T-helper 17 cell (primary cell): ENCODE data around the gene GLB1L2. TPM values are rescaled to one million over a fixed set of nuclear protein-coding genes. Genes with fewer than 3 reads are reported as not detected.

ENCODE experiments used
- ATAC-seq: fragments of 150-1000 bp; cut with Tn5 transposase; 2 replicates; pipeline ENCODE4 v1.10.0; 2021; ENCODE audit warnings: mild to moderate bottlenecking, moderate library complexity
- DNase-seq, 3 donors: peaks; one replicate each; pipeline versions ENCODE4 v3.0.0 to v3.0.0-alpha.2; 2020 to 2021
- H3K9me3 ChIP-seq: one replicate; pipeline ENCODE4 v1.7.0; 2013; ENCODE audit warnings: low read length, mild to moderate bottlenecking; ENCODE audit not compliant: control insufficient read depth, poor library complexity, severe bottlenecking
- H3K27ac Mint-ChIP-seq: one replicate; pipeline ENCODE4 v1.8.0; 2022; ENCODE audit warnings: mild to moderate bottlenecking, moderate library complexity, mixed read lengths
- H3K27me3 Mint-ChIP-seq: one replicate; pipeline ENCODE4 v1.8.0; 2022; ENCODE audit warnings: mixed read lengths
- H3K36me3 Mint-ChIP-seq: one replicate; pipeline ENCODE4 v1.8.0; 2022; ENCODE audit warnings: low read depth, mixed read lengths
- H3K4me1 Mint-ChIP-seq: one replicate; pipeline ENCODE4 v1.8.0; 2022; ENCODE audit warnings: mild to moderate bottlenecking, mixed read lengths
- H3K4me3 Mint-ChIP-seq: one replicate; pipeline ENCODE4 v1.8.0; 2022; ENCODE audit warnings: mild to moderate bottlenecking, moderate library complexity, mixed read lengths
- total RNA-seq, 4 donors: library from RNA in 2 of 4; stranded (reverse) in 2 of 4; gene quantifications; one replicate each; pipeline ENCODE4 v1.2.3 and lab custom pipeline; 2022 to 2026

GLB1L2 gene
- total RNA-seq, 2 donors from 2014 or later = 0.37 to 0.73 TPM

DNA sequence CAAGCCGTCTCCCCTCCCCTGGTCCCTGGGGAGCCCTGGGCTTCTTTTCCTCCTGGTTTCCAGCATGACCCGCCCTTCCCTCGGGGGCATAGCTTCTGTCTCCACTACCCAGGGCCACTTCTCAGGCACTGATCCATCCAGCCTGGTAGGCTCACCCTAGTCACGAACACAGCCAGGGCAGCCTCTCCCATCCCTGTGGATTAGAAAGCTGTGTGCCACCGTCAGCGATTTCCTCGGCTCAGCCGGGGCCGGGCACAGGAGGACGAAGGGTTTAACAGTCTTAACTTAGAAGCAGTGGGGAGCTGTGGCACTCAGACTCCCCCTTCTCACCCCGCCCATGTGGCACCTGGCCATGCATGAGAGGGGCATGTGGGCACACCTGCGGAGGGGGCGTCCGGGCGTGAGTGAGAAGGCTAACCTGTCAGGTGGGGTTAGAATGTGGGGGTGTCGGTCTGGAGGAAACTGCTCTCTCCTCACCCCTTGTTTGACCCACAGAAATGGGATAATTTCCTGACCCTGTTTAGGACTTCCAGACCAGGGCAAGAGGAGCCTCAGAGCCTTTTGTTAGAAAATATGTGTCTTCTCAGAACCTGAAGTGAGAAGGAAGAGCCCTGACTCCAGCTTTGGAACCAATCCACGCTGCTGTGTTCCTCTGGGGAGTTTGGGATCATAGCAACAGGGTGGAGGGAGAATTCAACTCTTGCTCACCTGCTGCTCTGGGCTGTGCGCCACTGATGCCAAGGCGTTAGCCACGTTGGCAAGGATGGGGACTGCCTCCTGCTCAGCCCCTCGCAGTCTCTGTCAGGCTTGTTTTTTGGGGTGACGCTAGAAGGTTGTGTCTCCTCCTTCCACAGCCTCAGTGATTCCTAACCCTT is 14.6 kb downstream of the GLB1L2 start:
- Mint-ChIP-seq H3K27ac (no peak overlapping the region), H3K4me3 (no peak overlapping the region), H3K36me3 (no peaks in the 10 kb centered on the region), H3K4me1 (peaks cover 16% of the 10 kb centered on the region), H3K27me3 (no peaks in the 10 kb centered on the region)
- H3K9me3 ChIP-seq = no peaks in the 10 kb centered on the region
- DNase-seq (no peak), ATAC-seq (no peak)

DNA sequence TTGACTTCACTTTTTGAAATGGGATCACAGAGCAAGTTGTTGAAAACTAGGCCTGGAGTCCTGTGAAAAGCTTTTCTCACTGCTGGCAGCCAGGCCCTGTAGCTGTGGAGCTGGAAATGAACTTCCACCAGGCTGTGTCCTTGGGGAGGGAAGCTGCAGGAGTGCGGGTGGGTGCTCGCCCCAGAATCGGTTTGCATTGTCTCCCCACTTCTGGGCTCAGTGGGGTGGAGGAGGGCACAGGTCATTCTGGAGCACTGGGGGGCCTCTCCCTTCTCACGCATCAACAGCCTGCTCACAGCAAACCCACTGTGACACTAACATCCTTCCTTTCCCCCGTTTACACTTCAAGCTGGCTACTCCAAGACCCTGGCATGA is 15.2 kb downstream of the GLB1L2 start:
- Mint-ChIP-seq H3K4me3 (no peak overlapping the region), H3K27me3 (no peaks in the 10 kb centered on the region), H3K36me3 (no peaks in the 10 kb centered on the region), H3K4me1 (peaks cover 16% of the 10 kb centered on the region), H3K27ac (no peak overlapping the region)
- no peaks in the 10 kb centered on the region for H3K9me3 ChIP-seq
- DNase-seq = no peak
- ATAC-seq = no peak

DNA sequence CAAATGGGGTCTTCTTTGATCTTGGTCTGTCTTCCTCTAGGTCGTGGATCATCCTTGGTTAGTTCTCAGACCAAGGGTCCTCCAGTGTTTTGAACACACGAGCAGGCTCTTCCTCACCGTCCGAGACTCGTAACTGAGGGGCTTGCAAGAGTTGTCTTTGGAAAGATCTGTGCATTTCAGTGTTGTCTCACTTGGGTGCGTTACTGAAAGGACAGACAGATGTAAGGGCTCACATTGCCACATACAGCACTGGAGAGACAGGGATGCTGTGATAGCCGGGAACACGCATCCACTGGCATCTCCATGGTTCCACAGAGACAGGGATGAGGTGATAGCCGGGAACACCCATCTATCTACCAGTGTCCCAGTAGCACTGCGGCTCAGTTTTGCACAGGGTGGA is 15.7 kb downstream of the GLB1L2 start:
- no peaks in the 10 kb centered on the region for H3K27me3 Mint-ChIP-seq
- peaks cover 16% of the 10 kb centered on the region for H3K4me1 Mint-ChIP-seq
- H3K27ac Mint-ChIP-seq = no peak overlapping the region
- H3K36me3 Mint-ChIP-seq = no peaks in the 10 kb centered on the region
- H3K4me3 Mint-ChIP-seq = no peak overlapping the region
- no peak for ATAC-seq
- no peak for DNase-seq
- H3K9me3 ChIP-seq = no peaks in the 10 kb centered on the region

DNA sequence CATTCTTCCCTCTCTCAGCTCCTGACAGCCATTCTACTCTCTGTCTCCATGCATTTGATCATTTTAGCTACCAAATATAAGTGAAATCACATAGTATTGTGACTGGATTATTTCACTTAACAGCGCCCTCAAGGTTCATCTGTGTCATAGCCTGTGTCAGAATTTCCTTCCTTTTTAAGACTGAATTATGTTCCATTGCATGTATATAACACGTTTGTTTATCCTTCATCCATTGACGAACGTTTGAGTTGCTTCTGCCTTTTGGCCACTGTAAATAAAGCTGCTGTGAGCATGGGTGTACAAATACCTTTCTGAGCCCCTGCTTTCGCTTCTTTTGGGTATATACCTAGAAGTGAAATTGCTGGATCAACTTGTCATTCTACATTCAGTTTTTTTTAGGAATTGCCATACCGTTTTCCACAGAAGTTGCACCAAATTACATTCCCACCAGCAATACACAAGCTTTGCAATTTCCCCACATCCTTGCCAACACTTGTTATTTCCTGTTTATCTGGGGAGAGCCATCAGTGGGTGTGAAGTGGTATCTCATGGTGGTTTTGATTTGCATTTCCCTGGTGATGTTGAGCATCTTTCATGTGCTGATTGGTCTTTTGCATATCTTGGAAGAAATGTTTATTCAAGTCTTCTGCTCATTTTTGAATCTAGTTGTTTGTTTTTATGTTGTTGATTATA is 17.5 kb downstream of the GLB1L2 start:
- no peaks in the 10 kb centered on the region for H3K9me3 ChIP-seq
- Mint-ChIP-seq H3K36me3 (no peaks in the 10 kb centered on the region), H3K27ac (peak overlapping the region; percentile 5), H3K27me3 (no peaks in the 10 kb centered on the region), H3K4me1 (peaks cover 16% of the 10 kb centered on the region), H3K4me3 (no peak overlapping the region)
- ATAC-seq (peak; percentile 66), DNase-seq (no peak)

DNA sequence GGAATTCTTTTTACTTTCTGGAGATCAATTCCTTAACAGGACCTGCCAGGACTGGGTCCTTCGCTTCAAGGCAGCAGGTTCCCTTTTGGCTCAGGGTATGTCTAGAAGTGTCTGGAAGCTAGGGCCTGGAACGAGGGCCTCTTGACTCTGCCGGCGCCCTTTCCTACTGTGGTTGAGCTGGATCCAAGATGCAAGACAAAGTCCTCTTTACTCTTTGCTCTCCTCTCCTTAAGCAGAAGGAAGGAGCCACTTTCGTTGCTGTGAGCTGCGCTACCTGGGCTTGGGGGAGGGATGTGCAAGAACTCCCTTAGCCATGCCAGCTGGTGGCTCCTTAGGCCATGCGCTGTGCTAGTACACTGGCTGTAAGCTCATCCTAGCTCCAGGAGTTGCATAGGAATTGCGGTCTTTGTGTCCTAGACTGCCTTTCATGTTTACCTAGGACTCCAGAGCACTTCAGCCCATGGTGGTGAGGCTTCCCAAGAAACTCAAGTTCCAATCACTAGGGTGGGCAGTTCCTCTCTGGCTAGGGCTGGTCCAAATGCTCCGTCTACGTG is 18.1 kb downstream of the GLB1L2 start:
- ATAC-seq (no peak), DNase-seq (no peak)
- Mint-ChIP-seq H3K27me3 (no peaks in the 10 kb centered on the region), H3K4me3 (no peak overlapping the region), H3K4me1 (peaks cover 16% of the 10 kb centered on the region), H3K36me3 (no peaks in the 10 kb centered on the region), H3K27ac (peak overlapping the region; percentile 5)
- H3K9me3 ChIP-seq = no peaks in the 10 kb centered on the region

DNA sequence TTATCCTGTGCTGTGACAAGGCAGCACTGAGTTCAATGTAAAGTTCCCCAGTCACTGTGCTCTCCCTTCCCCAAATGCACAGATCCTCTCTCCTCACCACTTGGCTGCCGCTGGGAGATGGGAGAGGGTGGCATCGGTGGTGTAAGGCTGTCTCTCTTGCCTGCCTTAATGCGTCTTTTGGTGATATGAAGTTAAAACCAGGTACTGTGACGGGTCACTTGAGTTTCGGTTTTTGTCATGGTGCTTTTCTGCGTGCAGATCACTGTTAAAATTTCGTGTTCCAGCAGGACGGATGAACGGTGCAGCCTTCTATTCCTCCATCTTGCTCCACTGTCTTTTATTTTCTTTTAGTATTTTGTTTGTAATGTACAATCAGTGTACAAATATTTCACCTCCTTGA is 18.6 kb downstream of the GLB1L2 start:
- Mint-ChIP-seq H3K27me3 (no peaks in the 10 kb centered on the region), H3K4me3 (no peak overlapping the region), H3K27ac (peak overlapping the region; percentile 2), H3K4me1 (peaks cover 16% of the 10 kb centered on the region), H3K36me3 (no peaks in the 10 kb centered on the region)
- no peaks in the 10 kb centered on the region for H3K9me3 ChIP-seq
- ATAC-seq (no peak), DNase-seq (no peak)

DNA sequence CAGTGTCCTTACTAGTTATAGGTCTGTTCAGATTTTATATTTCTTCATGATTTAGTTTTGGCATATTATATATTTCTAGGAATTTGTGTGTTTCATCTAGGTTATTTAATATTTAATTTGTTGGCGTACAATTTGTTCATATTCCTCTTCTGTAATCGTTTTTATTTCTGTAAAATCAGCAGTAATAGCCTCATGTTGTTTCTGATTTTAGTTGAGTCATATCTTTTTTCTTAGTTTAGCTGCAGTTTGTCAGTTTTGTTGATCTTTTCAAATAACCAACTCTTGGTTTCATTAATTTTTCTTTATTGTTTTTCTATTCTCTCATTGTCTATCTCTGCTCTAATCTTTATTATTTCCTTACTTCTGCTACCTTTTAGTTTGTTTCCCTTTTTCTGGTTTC is 20.3 kb downstream of the GLB1L2 start:
- peaks cover 16% of the 10 kb centered on the region for H3K4me1 Mint-ChIP-seq
- no peak overlapping the region for H3K27ac Mint-ChIP-seq
- DNase-seq (no peak), ATAC-seq (no peak)
- H3K36me3 Mint-ChIP-seq = no peaks in the 10 kb centered on the region
- no peak overlapping the region for H3K4me3 Mint-ChIP-seq
- no peaks in the 10 kb centered on the region for H3K9me3 ChIP-seq
- no peaks in the 10 kb centered on the region for H3K27me3 Mint-ChIP-seq

DNA sequence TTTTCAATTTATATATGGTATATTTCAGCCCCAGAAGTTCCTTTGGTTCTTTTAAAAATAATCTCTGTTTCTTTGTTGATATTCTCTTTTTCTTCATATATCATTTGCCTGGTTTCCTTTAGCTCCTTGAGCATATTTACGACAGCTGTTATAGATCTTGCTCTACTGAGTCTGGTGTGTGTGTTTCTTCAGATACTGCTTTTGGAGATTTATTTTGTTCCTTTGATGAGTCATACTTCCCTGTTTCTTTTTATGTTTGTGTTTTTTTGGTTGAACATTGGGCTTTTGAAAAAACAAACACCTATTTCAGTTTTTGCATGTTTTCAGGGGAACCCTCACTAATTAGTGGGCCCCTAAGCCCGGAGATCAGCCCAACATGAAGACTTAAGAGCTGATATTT is 23.3 kb downstream of the GLB1L2 start:
- H3K27ac Mint-ChIP-seq = no peak overlapping the region
- no peak overlapping the region for H3K4me3 Mint-ChIP-seq
- peaks cover 9% of the 10 kb centered on the region for H3K27me3 Mint-ChIP-seq
- peaks cover 8% of the 10 kb centered on the region for H3K4me1 Mint-ChIP-seq
- DNase-seq (no peak), ATAC-seq (no peak)
- H3K9me3 ChIP-seq = no peaks in the 10 kb centered on the region
- no peaks in the 10 kb centered on the region for H3K36me3 Mint-ChIP-seq

DNA sequence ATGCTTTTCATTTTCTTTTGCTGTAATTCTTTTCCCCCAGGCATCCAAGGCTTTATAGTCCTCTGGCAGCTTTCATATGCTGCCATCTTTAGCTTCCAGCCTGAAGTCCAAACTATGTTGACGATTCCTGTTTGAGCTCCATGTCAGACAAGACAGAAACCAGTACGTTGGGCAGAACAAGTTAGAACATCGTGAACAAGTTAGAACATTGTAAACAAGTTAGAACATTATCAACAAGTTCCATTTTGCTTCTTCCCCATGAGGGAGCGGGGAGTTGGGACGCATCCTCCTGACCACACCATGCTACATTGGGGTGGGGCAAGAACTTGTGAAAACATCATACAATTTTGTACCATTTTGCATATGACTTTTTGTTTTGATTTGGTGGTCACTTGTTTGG is 23.9 kb downstream of the GLB1L2 start:
- ATAC-seq (no peak), DNase-seq (no peak)
- H3K4me1 Mint-ChIP-seq = peaks cover 8% of the 10 kb centered on the region
- no peak overlapping the region for H3K27ac Mint-ChIP-seq
- H3K4me3 Mint-ChIP-seq = no peak overlapping the region
- H3K27me3 Mint-ChIP-seq = peaks cover 9% of the 10 kb centered on the region
- no peaks in the 10 kb centered on the region for H3K9me3 ChIP-seq
- H3K36me3 Mint-ChIP-seq = no peaks in the 10 kb centered on the region

DNA sequence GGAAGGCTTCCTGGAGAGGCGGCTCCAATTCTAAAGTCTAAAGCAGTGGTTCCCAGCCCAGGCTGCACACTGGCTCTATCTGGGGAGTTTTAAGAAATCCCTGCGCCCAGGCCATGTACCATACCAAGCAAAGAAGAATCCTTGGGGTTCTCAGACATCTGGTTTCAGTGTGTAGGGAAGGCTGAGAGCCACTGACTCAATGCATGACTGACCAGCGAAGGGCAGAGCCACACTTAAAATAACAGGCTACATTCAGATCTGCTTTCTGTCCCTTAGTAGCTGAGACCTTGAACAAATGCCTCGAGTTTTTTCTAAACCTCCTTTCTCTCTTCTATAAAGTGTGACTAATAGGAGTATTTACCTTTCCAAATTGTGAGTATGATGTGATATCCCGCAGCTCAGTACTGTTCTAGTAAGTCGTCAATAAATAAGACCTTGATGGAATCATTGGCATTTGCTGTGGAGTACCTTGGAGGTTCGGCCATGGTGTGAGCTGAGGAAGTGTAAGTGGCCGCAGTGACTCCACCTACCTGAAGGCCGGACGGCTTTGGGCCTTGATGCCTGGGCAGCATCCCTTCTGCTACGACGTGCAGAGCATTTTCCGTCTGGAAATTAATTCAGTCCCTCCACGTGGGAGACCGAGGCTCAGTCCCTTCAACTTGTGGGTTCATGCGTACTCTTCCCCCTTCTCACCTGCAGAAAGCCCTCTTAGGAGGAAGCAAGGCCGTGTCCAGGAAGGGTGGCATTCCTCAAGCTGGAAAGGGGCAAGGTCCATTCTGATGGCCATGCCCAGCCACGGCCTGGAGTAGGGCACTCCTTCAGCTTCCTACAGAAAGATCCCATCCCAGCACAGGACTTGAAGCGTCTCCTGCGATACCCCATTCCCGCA is 25.1 kb downstream of the GLB1L2 start:
- ATAC-seq (no peak), DNase-seq (no peak)
- H3K27ac Mint-ChIP-seq = no peak overlapping the region
- no peak overlapping the region for H3K4me3 Mint-ChIP-seq
- H3K9me3 ChIP-seq = no peaks in the 10 kb centered on the region
- peaks cover 17% of the 10 kb centered on the region for H3K27me3 Mint-ChIP-seq
- peaks cover 1% of the 10 kb centered on the region for H3K36me3 Mint-ChIP-seq
- H3K4me1 Mint-ChIP-seq = peaks cover 10% of the 10 kb centered on the region

DNA sequence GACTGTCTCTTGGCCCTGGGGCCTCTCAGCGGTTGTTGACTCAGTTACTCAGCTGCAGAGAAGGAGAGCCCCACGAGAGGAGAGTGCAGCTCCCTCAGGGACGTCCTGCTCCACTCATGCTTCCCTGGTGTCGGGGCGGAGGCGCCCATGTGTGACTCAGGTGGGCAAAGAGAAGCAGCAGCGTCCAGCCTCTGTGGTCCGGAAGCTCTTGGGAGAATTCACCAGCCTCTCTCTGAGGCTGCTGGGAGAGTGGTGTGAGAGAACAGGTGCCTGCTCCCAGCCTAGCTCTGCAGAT is 25.7 kb downstream of the GLB1L2 start:
- H3K27me3 Mint-ChIP-seq = peaks cover 22% of the 10 kb centered on the region
- H3K27ac Mint-ChIP-seq = no peak overlapping the region
- H3K4me3 Mint-ChIP-seq = no peak overlapping the region
- ATAC-seq = no peak
- DNase-seq = no peak
- peaks cover 3% of the 10 kb centered on the region for H3K36me3 Mint-ChIP-seq
- no peaks in the 10 kb centered on the region for H3K9me3 ChIP-seq
- H3K4me1 Mint-ChIP-seq = peaks cover 11% of the 10 kb centered on the region

DNA sequence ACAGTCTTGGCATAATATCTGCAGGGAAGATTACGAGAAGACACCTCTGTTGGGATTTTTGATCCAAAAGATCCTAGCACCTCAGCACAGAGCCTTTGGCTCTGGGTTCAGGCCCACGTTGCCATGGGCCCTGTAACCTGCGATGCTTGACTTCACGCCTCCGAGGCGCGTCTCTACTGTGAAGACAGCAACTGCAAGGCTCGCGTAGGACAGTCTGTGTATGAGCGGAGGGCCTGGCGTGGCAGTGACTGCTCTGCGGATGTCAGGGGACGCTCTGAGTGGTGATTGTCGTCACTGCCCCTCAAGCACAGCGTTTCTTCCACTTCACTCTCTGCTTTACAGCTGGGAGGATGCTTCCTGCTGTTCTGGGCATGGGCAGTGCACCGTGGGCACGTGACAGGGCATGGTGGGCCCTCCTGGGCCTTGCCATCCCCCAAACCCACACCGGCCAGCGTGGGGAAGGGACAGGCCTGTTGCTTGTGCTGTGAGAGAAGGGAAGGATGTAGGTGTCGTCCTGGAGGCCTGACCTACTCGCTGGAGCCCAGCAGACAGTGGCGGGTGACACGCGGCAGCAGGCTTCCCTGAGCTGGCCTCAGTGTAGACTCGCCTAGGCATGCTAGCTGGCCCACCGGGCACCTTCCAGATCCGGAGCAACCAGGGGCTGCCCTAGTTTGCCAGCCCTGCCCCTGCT is 26.5 kb downstream of the GLB1L2 start:
- DNase-seq (no peak), ATAC-seq (no peak)
- peaks cover 22% of the 10 kb centered on the region for H3K27me3 Mint-ChIP-seq
- no peaks in the 10 kb centered on the region for H3K9me3 ChIP-seq
- no peak overlapping the region for H3K4me3 Mint-ChIP-seq
- H3K4me1 Mint-ChIP-seq = peaks cover 11% of the 10 kb centered on the region
- H3K36me3 Mint-ChIP-seq = peaks cover 3% of the 10 kb centered on the region
- no peak overlapping the region for H3K27ac Mint-ChIP-seq
